Measurements from ENCODE around the gene BLOC1S4. TPM values are rescaled to one million over a fixed set of nuclear protein-coding genes. Genes with fewer than 3 reads are reported as not detected.
A peak's percentile ranks its signal among the peaks of the same experiment; 100 is the strongest.

Gene BLOC1S4
- total RNA-seq, 1 experiment from 2014 or later = 15.7 TPM

GRCh38 chr4:6673660-6674499 is 42.1 kb upstream of the BLOC1S4 start:
- DNase-seq (ENCODE audit: low read depth, low spot score) (peak; percentile 94), ATAC-seq (peak; percentile 77)
- Histone ChIP-seq H3K36me3 (ENCODE audit: control insufficient read depth in 1 of 2, insufficient read depth in 2 of 2, low read length in 2 of 2) (peaks cover 15 to 27% of the 10 kb centered on the region in 2 experiments; a peak in 3 of 4 replicates), H3K4me2 (ENCODE audit: low read length) (peak overlapping the region; percentile 82), H3K27me3 (ENCODE audit: insufficient read depth, low read length) (no peaks in the 10 kb centered on the region), H3K9me2 (ENCODE audit: insufficient read depth) (no peaks in the 10 kb centered on the region), H3K9me3 (ENCODE audit: control insufficient read depth in 1 of 2, insufficient read depth in 1 of 2, low read depth in 1 of 2, low read length in 2 of 2) (no peaks in the 10 kb centered on the region), H3K79me2 (ENCODE audit: insufficient read depth, low read length) (peaks cover 33% of the 10 kb centered on the region), H2AFZ (ENCODE audit: low read depth, low read length, poor library complexity, severe bottlenecking) (no peak overlapping the region), H3K9ac (ENCODE audit: low read length) (peak overlapping the region; percentile 91), H4K20me1 (ENCODE audit: insufficient read depth) (peaks cover 19% of the 10 kb centered on the region; the same call in 1 of the 2 replicates), H3K4me1 (ENCODE audit: control insufficient read depth in 1 of 2, insufficient read depth in 2 of 2, low read length in 2 of 2) (peaks cover 8 to 16% of the 10 kb centered on the region in 2 experiments; a peak in 3 of 4 replicates), H3K4me3 (replicated peaks in 1 of 2; ENCODE audit: low read depth in 1 of 2, low read length in 2 of 2) (peak overlapping the region; percentile 71 to 86), H3K27ac (ENCODE audit: low read depth, low read length) (peak overlapping the region; percentile 99)
- peak; percentile 55 for TF ChIP-seq ZBTB33 (IDR thresholded peaks at IDR 0.05; ENCODE audit: extremely low read depth, insufficient replicate concordance, low read length)
- TF ChIP-seq YY1 (IDR thresholded peaks at IDR 0.05; ENCODE audit: extremely low read depth, insufficient replicate concordance, low read depth, low read length) = peak; percentile 77
- TF ChIP-seq FOSL1 (IDR thresholded peaks at IDR 0.05; ENCODE audit: low read depth) = no peak
- TF ChIP-seq EZH2 (IDR thresholded peaks at IDR 0.05) = no peak
- peak; percentile 70; the same call in 1 of the 2 replicates for TF ChIP-seq ZFX (IDR thresholded peaks at IDR 0.05)
- peak; percentile 94 for TF ChIP-seq POLR2AphosphoS5 (IDR thresholded peaks at IDR 0.05; ENCODE audit: low read depth, low read length)
- intact Hi-C loops (cut with micrococcal nuclease) = loop anchor here (2.0 kb wide), 1 partner anchor 35 kb away; the partner anchor contains the start of gene MRFAP1L1
- POLR2A ChIA-PET = interaction anchor here (0.8 to 3.6 kb wide), 25 partner anchors 7 to 421 kb away, joined by 3 to 55 read pairs (median 4); partner anchors contain the start of genes GRPEL1, MAN2B2, MRFAP1 and MRFAP1L1
- BruUV-seq (replicated peaks) = TSS peak; percentile 50
- CTCF ChIA-PET = interaction anchor here (0.6 to 1.5 kb wide), 14 partner anchors 7 to 408 kb away, joined by 3 to 13 read pairs (median 4); partner anchors contain the start of gene MRFAP1L1
- RAD21 ChIA-PET (ENCODE audit: low non-redundant PET in 1 of 2, low total read pairs in 2 of 2, uncharacterized antibody in 2 of 2, unreplicated experiment in 2 of 2) = interaction anchor here in 1 of 2 experiments (1.2 kb wide), 1 partner anchor 9 kb away, joined by 3 read pairs; no protein-coding TSS in a partner anchor
